Osteoblast (primary cell): ENCODE data around the gene COL25A1. TPM values are rescaled to one million over a fixed set of nuclear protein-coding genes. Genes with fewer than 3 reads are reported as not detected.

Experiments used
- DNase-seq: peaks from one replicate; pipeline ENCODE4 v3.0.0; 2011; ENCODE audit warnings: low spot score, mixed read lengths; ENCODE audit not compliant: insufficient read length; ENCODE audit errors: missing footprints
- H2AFZ ChIP-seq: 2 replicates; pipeline ENCODE4 v1.6.0; 2011; ENCODE audit warnings: mild to moderate bottlenecking, low read length
- H3K27ac ChIP-seq: 2 replicates; pipeline ENCODE4 v1.5.1; 2011; ENCODE audit warnings: mild to moderate bottlenecking, low read depth, low read length, moderate library complexity
- H3K27me3 ChIP-seq: 2 replicates; pipeline ENCODE4 v1.6.0; 2012; ENCODE audit warnings: mild to moderate bottlenecking, control low read depth, inconsistent platforms, low read length, moderate library complexity; ENCODE audit not compliant: insufficient read depth
- H3K36me3 ChIP-seq: 2 replicates; pipeline ENCODE4 v1.5.1; 2011; ENCODE audit warnings: mild to moderate bottlenecking, low read length, control low read depth, moderate library complexity; ENCODE audit not compliant: insufficient read depth
- H3K4me1 ChIP-seq: 2 replicates; pipeline ENCODE4 v1.5.1; 2011; ENCODE audit warnings: mild to moderate bottlenecking, low read length, control low read depth, moderate library complexity; ENCODE audit not compliant: insufficient read depth
- H3K4me2 ChIP-seq: 2 replicates; pipeline ENCODE4 v1.6.0; 2011; ENCODE audit warnings: mild to moderate bottlenecking, low read length; ENCODE audit not compliant: insufficient read depth
- H3K4me3 ChIP-seq: fragments of 200-600 bp; sonication (generic); 3 replicates; pipeline ENCODE4 v1.5.1; 2012; ENCODE audit warnings: mild to moderate bottlenecking, low read length, inconsistent platforms; ENCODE audit not compliant: insufficient read depth
- H3K79me2 ChIP-seq: 2 replicates; pipeline ENCODE4 v1.6.0; 2012; ENCODE audit warnings: mild to moderate bottlenecking, low read length, control low read depth, inconsistent platforms; ENCODE audit not compliant: insufficient read depth
- H3K9me3 ChIP-seq: 2 replicates; pipeline ENCODE4 v1.5.1; 2011; ENCODE audit warnings: low read depth, low read length, control low read depth
- H4K20me1 ChIP-seq: 2 replicates; pipeline ENCODE4 v1.6.0; 2012; ENCODE audit warnings: mild to moderate bottlenecking, low read length, control low read depth; ENCODE audit not compliant: insufficient read depth
- total RNA-seq: library from RNA; depleted of rRNA; stranded (reverse); fragments of >200 nt; gene quantifications from 2 replicates; pipeline ENCODE4 v1.2.3, GENCODE V29; 2012
- TF ChIP-seq, protein P1 (sequence below): IDR thresholded peaks from 2 replicates; pipeline ENCODE4 v1.5.1; 2011; ENCODE audit warnings: mild to moderate bottlenecking, low read depth, low read length, moderate library complexity; ENCODE audit errors: extremely low read depth

The COL25A1 gene
- total RNA-seq, 1 donor = 1.4 TPM

DNA sequence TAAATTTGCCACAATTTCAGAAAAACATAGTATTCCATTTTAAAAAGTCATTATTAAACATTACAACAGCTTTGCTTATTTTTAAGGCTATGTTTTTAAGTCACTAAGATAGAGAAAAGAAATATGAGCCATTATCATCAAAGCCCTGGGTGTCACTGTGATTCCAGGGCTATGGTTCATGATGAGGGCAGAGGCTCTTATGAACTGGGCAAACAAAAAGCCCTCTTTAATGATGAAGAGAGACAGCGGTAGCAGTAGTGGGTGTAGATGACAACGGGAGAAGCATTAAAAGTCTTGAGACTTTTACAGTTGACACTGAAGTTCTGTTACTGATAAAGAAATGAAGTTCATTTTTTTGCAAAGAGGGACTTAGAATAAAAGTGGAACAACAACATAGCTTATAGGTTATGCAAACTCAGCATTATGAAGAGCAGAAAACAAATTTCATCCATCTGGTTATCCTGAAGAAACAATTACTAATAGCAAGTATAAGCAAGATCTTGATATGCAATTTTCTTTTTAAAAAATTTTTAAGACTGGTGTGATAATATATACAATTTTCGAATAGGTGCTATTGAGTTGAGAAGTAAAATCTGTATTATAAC is 336.9 kb downstream of the COL25A1 start:
- Histone ChIP-seq H3K27ac (no peak overlapping the region), H3K9me3 (no peaks in the 10 kb centered on the region), H3K79me2 (no peaks in the 10 kb centered on the region), H3K36me3 (no peaks in the 10 kb centered on the region), H2AFZ (no peak overlapping the region), H3K4me3 (no peak overlapping the region), H3K4me1 (no peaks in the 10 kb centered on the region), H3K4me2 (no peak overlapping the region), H4K20me1 (no peaks in the 10 kb centered on the region), H3K27me3 (no peaks in the 10 kb centered on the region)
- no peak for DNase-seq
- TF ChIP-seq, protein P1, sequence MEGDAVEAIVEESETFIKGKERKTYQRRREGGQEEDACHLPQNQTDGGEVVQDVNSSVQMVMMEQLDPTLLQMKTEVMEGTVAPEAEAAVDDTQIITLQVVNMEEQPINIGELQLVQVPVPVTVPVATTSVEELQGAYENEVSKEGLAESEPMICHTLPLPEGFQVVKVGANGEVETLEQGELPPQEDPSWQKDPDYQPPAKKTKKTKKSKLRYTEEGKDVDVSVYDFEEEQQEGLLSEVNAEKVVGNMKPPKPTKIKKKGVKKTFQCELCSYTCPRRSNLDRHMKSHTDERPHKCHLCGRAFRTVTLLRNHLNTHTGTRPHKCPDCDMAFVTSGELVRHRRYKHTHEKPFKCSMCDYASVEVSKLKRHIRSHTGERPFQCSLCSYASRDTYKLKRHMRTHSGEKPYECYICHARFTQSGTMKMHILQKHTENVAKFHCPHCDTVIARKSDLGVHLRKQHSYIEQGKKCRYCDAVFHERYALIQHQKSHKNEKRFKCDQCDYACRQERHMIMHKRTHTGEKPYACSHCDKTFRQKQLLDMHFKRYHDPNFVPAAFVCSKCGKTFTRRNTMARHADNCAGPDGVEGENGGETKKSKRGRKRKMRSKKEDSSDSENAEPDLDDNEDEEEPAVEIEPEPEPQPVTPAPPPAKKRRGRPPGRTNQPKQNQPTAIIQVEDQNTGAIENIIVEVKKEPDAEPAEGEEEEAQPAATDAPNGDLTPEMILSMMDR = no peak

DNA sequence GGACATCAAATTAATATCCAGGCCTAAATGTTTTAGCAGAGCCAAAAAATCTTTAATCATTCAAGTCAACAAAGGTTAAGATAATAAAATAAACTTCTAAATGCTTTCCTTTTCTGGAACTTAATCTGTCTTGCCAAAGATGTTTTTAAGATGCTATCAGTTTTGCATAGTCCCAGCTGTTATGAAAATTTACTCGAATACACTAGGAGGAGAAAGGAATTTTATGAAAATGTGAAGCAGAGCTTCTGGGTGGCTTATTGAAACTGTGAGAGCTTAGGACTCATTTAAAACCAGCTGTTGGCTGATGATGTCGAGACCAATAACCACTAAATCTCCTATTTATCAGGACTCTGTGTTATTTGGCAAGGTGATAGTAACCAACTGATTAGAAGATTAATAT is 337.4 kb downstream of the COL25A1 start:
- Histone ChIP-seq H3K9me3 (no peaks in the 10 kb centered on the region), H3K4me2 (no peak overlapping the region), H4K20me1 (no peaks in the 10 kb centered on the region), H2AFZ (no peak overlapping the region), H3K36me3 (no peaks in the 10 kb centered on the region), H3K4me1 (no peaks in the 10 kb centered on the region), H3K27me3 (no peaks in the 10 kb centered on the region), H3K79me2 (no peaks in the 10 kb centered on the region), H3K27ac (no peak overlapping the region), H3K4me3 (no peak overlapping the region)
- TF ChIP-seq, protein P1 = no peak
- no peak for DNase-seq

DNA sequence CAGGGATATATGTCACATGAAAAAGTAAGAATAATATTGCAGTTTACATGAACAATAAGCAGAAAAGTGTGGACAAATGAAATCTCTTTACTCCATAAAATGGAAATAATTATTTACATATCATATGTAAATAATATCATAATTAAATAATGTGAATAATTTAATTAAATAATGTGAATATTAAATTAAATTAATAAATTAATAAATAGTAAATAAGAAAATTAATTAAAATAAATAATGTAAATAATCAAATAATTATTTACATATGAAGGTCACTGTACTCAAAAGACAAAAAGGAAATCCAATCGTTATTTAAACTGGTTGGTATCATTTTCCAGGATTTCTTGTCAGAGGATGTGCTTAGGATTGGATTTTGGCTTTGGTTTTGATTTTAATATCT is 338.5 kb downstream of the COL25A1 start:
- TF ChIP-seq, protein P1 = no peak
- H4K20me1 ChIP-seq = no peaks in the 10 kb centered on the region
- no peak overlapping the region for H2AFZ ChIP-seq
- no peaks in the 10 kb centered on the region for H3K27me3 ChIP-seq
- no peak for DNase-seq
- no peaks in the 10 kb centered on the region for H3K79me2 ChIP-seq
- H3K4me3 ChIP-seq = no peak overlapping the region
- H3K4me2 ChIP-seq = no peak overlapping the region
- H3K9me3 ChIP-seq = no peaks in the 10 kb centered on the region
- no peak overlapping the region for H3K27ac ChIP-seq
- no peaks in the 10 kb centered on the region for H3K36me3 ChIP-seq
- H3K4me1 ChIP-seq = no peaks in the 10 kb centered on the region

DNA sequence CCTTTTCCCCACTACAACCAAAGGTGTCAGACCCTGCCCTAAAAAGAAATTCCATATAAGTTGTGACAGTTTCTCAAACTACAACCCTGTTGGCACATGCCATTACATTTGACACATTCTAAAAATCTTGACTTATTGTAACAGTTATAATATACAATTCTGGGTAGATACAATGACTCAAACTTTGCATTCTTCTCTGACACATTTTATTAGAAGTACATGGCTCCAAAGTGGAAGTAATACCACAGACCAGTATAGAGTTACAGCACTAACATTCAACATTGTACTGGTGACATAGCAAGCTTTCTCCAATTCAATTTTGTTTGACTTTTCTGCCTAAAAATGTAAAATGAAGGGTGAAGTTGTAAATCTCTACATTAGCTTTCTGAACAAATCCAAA is 343.0 kb downstream of the COL25A1 start:
- no peaks in the 10 kb centered on the region for H3K79me2 ChIP-seq
- H4K20me1 ChIP-seq = no peaks in the 10 kb centered on the region
- no peaks in the 10 kb centered on the region for H3K9me3 ChIP-seq
- H3K4me2 ChIP-seq = no peak overlapping the region
- no peaks in the 10 kb centered on the region for H3K4me1 ChIP-seq
- DNase-seq = no peak
- no peaks in the 10 kb centered on the region for H3K27me3 ChIP-seq
- no peak overlapping the region for H3K4me3 ChIP-seq
- TF ChIP-seq, protein P1 = no peak
- H3K27ac ChIP-seq = no peak overlapping the region
- H2AFZ ChIP-seq = no peak overlapping the region
- H3K36me3 ChIP-seq = no peaks in the 10 kb centered on the region
